ENCODE results near the gene ABTB2. TPM values are rescaled to one million over a fixed set of nuclear protein-coding genes. Genes with fewer than 3 reads are reported as not detected.

Gene ABTB2
- total and polyA plus RNA-seq, 10 of the 15 experiments (the other 5 are each of a cell fraction or from before 2014, with no cell fraction given) = 0.13 to 2.1 (median 0.72) TPM

DNA sequence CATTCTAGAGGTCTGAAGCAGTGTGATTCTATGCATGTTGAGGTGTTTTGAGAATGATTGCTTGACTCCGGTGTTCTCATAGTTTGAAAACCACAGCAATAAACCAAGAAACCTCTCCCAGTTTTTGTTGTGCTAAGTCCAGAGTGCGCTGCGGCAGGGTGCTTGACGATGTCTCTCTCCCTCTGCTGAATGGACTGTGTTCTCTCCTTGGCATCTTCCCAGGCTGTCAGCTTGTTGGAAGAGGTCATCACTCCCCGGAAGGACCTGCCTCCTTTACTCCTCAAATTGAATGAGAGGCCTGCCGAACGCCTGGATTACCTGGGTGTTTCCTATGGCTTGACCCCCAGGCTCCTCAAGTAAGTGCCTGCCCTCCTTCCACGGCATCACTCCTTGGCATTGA lies 221.4 kb downstream of the ABTB2 start:
- Histone ChIP-seq H3K9ac (ENCODE audit: control insufficient read depth, insufficient read depth, low read length) (no peak overlapping the region), H3K79me2 (ENCODE audit: control insufficient read depth, insufficient read depth, low read length) (no peaks in the 10 kb centered on the region), H3K9me3 (replicated peaks; ENCODE audit: control insufficient read depth, insufficient read depth, low read length) (no peaks in the 10 kb centered on the region), H3K36me3 (ENCODE audit: control insufficient read depth in 2 of 2, insufficient read depth in 2 of 2, low read length in 1 of 2) (peaks cover 53 to 60% of the 10 kb centered on the region in 2 experiments), H3K27me3 (replicated peaks in 1 of 2; ENCODE audit: control insufficient read depth in 2 of 2, insufficient read depth in 2 of 2, low read length in 1 of 2) (no peaks in the 10 kb centered on the region), H3K4me1 (ENCODE audit: control insufficient read depth, insufficient read depth, low read length) (peaks cover 4% of the 10 kb centered on the region), H3K27ac (ENCODE audit: control insufficient read depth, insufficient read depth) (no peak overlapping the region), H3K4me2 (ENCODE audit: control insufficient read depth, insufficient read depth) (no peak overlapping the region), H2AFZ (ENCODE audit: control insufficient read depth, low read depth, low read length) (no peak overlapping the region), H3K4me3 (no peak overlapping the region), H4K20me1 (ENCODE audit: control insufficient read depth, insufficient read depth) (no peaks in the 10 kb centered on the region)
- CTCF ChIA-PET = no interaction called here
- DNase-seq (ENCODE audit: low read depth, low spot score) (no peak), ATAC-seq (no peak), FAIRE-seq (no peak)
- TF ChIP-seq ZNF207 (IDR thresholded peaks at IDR 0.05; ENCODE audit: borderline replicate concordance) = no peak
- TF ChIP-seq, protein P1, sequence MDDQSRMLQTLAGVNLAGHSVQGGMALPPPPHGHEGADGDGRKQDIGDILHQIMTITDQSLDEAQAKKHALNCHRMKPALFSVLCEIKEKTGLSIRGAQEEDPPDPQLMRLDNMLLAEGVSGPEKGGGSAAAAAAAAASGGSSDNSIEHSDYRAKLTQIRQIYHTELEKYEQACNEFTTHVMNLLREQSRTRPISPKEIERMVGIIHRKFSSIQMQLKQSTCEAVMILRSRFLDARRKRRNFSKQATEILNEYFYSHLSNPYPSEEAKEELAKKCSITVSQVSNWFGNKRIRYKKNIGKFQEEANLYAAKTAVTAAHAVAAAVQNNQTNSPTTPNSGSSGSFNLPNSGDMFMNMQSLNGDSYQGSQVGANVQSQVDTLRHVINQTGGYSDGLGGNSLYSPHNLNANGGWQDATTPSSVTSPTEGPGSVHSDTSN (IDR thresholded peaks at IDR 0.05; ENCODE audit: insufficient replicate concordance, low read depth, low read length) = no peak
- no peak for TF ChIP-seq RAD21 (IDR thresholded peaks at IDR 0.05; ENCODE audit: insufficient read depth, low read depth, low read length)
- TF ChIP-seq, protein P2, sequence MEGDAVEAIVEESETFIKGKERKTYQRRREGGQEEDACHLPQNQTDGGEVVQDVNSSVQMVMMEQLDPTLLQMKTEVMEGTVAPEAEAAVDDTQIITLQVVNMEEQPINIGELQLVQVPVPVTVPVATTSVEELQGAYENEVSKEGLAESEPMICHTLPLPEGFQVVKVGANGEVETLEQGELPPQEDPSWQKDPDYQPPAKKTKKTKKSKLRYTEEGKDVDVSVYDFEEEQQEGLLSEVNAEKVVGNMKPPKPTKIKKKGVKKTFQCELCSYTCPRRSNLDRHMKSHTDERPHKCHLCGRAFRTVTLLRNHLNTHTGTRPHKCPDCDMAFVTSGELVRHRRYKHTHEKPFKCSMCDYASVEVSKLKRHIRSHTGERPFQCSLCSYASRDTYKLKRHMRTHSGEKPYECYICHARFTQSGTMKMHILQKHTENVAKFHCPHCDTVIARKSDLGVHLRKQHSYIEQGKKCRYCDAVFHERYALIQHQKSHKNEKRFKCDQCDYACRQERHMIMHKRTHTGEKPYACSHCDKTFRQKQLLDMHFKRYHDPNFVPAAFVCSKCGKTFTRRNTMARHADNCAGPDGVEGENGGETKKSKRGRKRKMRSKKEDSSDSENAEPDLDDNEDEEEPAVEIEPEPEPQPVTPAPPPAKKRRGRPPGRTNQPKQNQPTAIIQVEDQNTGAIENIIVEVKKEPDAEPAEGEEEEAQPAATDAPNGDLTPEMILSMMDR (IDR thresholded peaks at IDR 0.05 in 2 of 3, conservative IDR thresholded peaks at IDR 0.05 in 1 of 3; ENCODE audit: control insufficient read depth in 2 of 3, extremely low read depth in 1 of 3, insufficient read depth in 1 of 3, low read depth in 3 of 3, low read length in 3 of 3) = no peak
- 100% methylated on average over 8 of the region's 8 CpGs for WGBS (ENCODE audit: insufficient coverage, insufficient replicate concordance, low lambda C conversion rate, missing lambda C conversion rate)
- RAD21 ChIA-PET (ENCODE audit: unreplicated experiment) = interaction anchor here (2.2 kb wide), 1 partner anchor 9 kb away, joined by 14 read pairs; no protein-coding TSS in a partner anchor
- in situ Hi-C loops (cut with MboI) = no loop called here
- intact Hi-C loops (cut with micrococcal nuclease; ENCODE audit: unreplicated experiment) = no loop called here
- no TSS peak for BruUV-seq (replicated peaks)
- SMC1A ChIA-PET (ENCODE audit: uncharacterized antibody, unreplicated experiment) = no interaction called here
- POLR2A ChIA-PET = interaction anchor here (3.0 kb wide), 1 partner anchor 9 kb away, joined by 16 read pairs; no protein-coding TSS in a partner anchor
